KMS-11 (cell line): ENCODE data around the gene PRH1.

Experiments
- H2AFZ ChIP-seq: fragments of 200-600 bp; sonication (generic); 2 replicates; pipeline ENCODE4 v1.6.1; 2016; ENCODE audit warnings: antibody characterized with exemption, mixed run types, low read depth
- H3K27ac ChIP-seq: fragments of 200-600 bp; sonication (generic); 2 replicates; pipeline ENCODE4 v1.6.1; 2016; ENCODE audit warnings: mild to moderate bottlenecking, mixed run types
- H3K27me3 ChIP-seq: fragments of 200-600 bp; sonication (generic); 2 replicates; pipeline ENCODE4 v1.6.1; 2017; ENCODE audit warnings: mild to moderate bottlenecking, low read depth, mixed run types, moderate library complexity; ENCODE audit not compliant: insufficient read depth
- H3K36me3 ChIP-seq: fragments of 200-600 bp; sonication (generic); 2 replicates; pipeline ENCODE4 v1.6.1; 2017; ENCODE audit warnings: mild to moderate bottlenecking, mixed run types; ENCODE audit not compliant: insufficient read depth
- H3K4me1 ChIP-seq: fragments of 200-600 bp; sonication (generic); 2 replicates; pipeline ENCODE4 v1.6.1; 2016; ENCODE audit warnings: mild to moderate bottlenecking, low read depth, mixed run types; ENCODE audit not compliant: poor library complexity, severe bottlenecking
- H3K4me2 ChIP-seq: fragments of 200-600 bp; sonication (generic); 2 replicates; pipeline ENCODE4 v1.7.0; 2016; ENCODE audit warnings: mild to moderate bottlenecking, mixed run types
- H3K4me3 ChIP-seq: fragments of 200-600 bp; sonication (generic); IDR thresholded peaks from 2 replicates; pipeline ENCODE4 v1.6.1; 2017; ENCODE audit warnings: low read depth, low read length, mixed read lengths; ENCODE audit not compliant: insufficient read depth
- H3K79me2 ChIP-seq: fragments of 200-600 bp; sonication (generic); 2 replicates; pipeline ENCODE4 v1.6.1; 2016; ENCODE audit warnings: low read depth, mixed run types; ENCODE audit not compliant: insufficient read depth
- H3K9ac ChIP-seq: fragments of 200-600 bp; sonication (generic); 2 replicates; pipeline ENCODE4 v1.6.1; 2016; ENCODE audit warnings: mild to moderate bottlenecking, mixed run types
- H4K20me1 ChIP-seq: fragments of 200-600 bp; sonication (generic); 2 replicates; pipeline ENCODE4 v1.6.1; 2016; ENCODE audit warnings: mild to moderate bottlenecking, mixed run types; ENCODE audit not compliant: insufficient read depth
- TF ChIP-seq, protein P1 (sequence below): fragments of 200-600 bp; sonication (generic); conservative IDR thresholded peaks from 2 replicates; pipeline ENCODE4 v1.6.1; 2017; ENCODE audit warnings: low read depth, mild to moderate bottlenecking, antibody characterized with exemption, low read length, moderate library complexity, mixed read lengths

PRH1 gene

DNA sequence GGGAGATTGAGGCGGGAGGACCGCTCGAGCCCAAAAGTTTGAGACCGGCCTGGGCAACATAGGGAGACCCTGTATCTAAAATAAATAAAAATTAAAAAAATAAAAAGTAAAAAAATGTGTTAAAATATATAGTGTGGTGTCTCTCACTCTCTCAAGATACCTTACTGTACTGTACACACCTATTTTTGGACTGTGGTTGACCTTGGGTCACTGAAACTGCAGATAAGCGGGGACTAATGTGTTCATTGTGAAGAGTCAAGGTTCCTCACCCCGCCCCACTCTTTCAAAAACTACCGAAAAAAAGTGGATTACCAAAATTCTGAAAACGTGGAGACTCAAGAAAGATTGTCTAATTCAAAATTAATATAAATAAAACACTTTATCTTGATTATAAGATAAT is 26.3 kb upstream of the PRH1 start:
- no peak overlapping the region for H3K4me3 ChIP-seq
- no peaks in the 10 kb centered on the region for H3K27me3 ChIP-seq
- no peak overlapping the region for H2AFZ ChIP-seq
- H3K9ac ChIP-seq = no peak overlapping the region
- peak overlapping the region; percentile 14; the same call in 1 of the 2 replicates for H3K4me2 ChIP-seq
- H4K20me1 ChIP-seq = no peaks in the 10 kb centered on the region
- no peak overlapping the region for H3K27ac ChIP-seq
- H3K4me1 ChIP-seq = peaks cover 24% of the 10 kb centered on the region
- TF ChIP-seq, protein P1, sequence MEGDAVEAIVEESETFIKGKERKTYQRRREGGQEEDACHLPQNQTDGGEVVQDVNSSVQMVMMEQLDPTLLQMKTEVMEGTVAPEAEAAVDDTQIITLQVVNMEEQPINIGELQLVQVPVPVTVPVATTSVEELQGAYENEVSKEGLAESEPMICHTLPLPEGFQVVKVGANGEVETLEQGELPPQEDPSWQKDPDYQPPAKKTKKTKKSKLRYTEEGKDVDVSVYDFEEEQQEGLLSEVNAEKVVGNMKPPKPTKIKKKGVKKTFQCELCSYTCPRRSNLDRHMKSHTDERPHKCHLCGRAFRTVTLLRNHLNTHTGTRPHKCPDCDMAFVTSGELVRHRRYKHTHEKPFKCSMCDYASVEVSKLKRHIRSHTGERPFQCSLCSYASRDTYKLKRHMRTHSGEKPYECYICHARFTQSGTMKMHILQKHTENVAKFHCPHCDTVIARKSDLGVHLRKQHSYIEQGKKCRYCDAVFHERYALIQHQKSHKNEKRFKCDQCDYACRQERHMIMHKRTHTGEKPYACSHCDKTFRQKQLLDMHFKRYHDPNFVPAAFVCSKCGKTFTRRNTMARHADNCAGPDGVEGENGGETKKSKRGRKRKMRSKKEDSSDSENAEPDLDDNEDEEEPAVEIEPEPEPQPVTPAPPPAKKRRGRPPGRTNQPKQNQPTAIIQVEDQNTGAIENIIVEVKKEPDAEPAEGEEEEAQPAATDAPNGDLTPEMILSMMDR = no peak
- H3K79me2 ChIP-seq = no peaks in the 10 kb centered on the region
- no peaks in the 10 kb centered on the region for H3K36me3 ChIP-seq

DNA sequence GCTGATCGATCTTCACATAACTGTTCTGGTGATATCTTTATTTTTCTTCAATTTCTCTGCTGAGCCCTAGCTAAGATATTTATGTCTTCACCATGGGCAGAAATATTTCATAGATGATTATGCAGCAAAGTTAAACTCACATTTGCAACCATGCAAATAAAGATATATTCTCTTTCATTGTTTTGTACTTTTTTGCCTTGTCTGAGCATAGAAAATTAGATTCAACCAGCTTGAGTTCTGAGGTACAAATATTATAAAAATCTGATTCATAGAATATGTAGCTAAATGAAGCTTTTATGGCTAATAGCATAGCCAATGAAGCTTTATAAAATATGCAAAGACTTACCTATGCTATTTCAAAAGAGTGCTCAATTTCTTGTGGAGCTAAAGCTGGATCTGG is 25.4 kb upstream of the PRH1 start, which contains the start of gene TAS2R13:
Gene TAS2R13, minus strand, starts transcription at position 101 of the 400 bp plus-strand sequence. CDS start 264 bp downstream, outside the sequence.
- H4K20me1 ChIP-seq = no peaks in the 10 kb centered on the region
- H3K79me2 ChIP-seq = no peaks in the 10 kb centered on the region
- peaks cover 24% of the 10 kb centered on the region for H3K4me1 ChIP-seq
- no peaks in the 10 kb centered on the region for H3K27me3 ChIP-seq
- peak within 1 kb of the TSS; percentile 14; the same call in 1 of the 2 replicates for H3K4me2 ChIP-seq
- no peak within 1 kb of the TSS for H3K9ac ChIP-seq
- no peak within 1 kb of the TSS for H2AFZ ChIP-seq
- no peak within 1 kb of the TSS for H3K4me3 ChIP-seq
- H3K27ac ChIP-seq = no peak within 1 kb of the TSS
- H3K36me3 ChIP-seq = no peaks in the 10 kb centered on the region
- TF ChIP-seq, protein P1 = no peak

DNA sequence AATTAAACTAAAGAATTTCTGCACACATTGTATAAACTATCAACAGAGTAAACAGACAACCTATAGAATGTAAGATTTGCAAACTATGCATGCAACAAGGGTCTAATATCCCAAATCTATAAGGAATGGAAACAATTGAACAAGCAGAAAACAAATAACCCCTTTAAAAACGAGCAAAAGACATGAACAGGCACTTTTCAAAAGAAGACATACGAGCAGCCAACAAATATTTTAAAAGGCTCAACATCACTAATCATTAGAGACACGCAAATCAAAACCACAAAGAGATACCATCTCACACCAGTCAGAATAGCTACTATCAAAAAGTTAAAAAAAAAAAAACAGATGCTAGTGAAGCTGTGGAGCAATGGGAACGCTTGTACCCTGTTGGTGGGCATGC is 20.6 kb upstream of the PRH1 start:
- Histone ChIP-seq H3K27ac (no peak overlapping the region), H3K9ac (no peak overlapping the region), H3K4me2 (no peak overlapping the region), H4K20me1 (no peaks in the 10 kb centered on the region), H3K36me3 (no peaks in the 10 kb centered on the region), H3K79me2 (no peaks in the 10 kb centered on the region), H2AFZ (no peak overlapping the region), H3K4me3 (no peak overlapping the region), H3K27me3 (no peaks in the 10 kb centered on the region), H3K4me1 (peaks cover 8% of the 10 kb centered on the region)
- TF ChIP-seq, protein P1 = no peak

DNA sequence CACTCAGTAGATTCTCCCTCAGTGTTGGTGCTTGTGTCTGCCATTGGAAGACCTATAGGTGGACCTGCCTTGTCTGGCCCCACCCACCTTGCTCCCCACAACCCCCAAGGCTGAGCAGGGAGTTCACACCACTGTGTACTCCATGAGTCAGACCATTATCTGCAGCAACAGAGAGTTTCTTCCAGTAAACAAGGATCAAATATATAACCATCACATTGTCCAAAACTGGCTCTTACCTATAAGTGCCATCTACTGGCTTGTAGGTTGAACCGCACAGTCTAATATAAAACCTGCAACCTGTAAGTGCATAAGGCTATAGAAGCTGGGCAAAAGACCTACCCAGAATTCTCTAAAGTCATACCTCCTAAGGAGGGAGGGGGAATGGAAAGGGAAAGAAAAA is 17.4 kb upstream of the PRH1 start:
- TF ChIP-seq, protein P1 = 0 out of 2 replicates have a peak, but pooled peaks have one; percentile 13
- no peak overlapping the region for H3K4me2 ChIP-seq
- no peak overlapping the region for H3K27ac ChIP-seq
- H3K36me3 ChIP-seq = no peaks in the 10 kb centered on the region
- H3K4me3 ChIP-seq = no peak overlapping the region
- H2AFZ ChIP-seq = no peak overlapping the region
- no peak overlapping the region for H3K9ac ChIP-seq
- no peaks in the 10 kb centered on the region for H3K79me2 ChIP-seq
- no peaks in the 10 kb centered on the region for H3K27me3 ChIP-seq
- no peaks in the 10 kb centered on the region for H4K20me1 ChIP-seq
- H3K4me1 ChIP-seq = peaks cover 4% of the 10 kb centered on the region
